GM21381 (cell line): ENCODE results near the gene SPTBN1.

Source experiments
- ATAC-seq: cut with Tn5 transposase; IDR thresholded peaks from one replicate; pipeline ENCODE4 v1.9.1; 2021; ENCODE audit warnings: mild to moderate bottlenecking, moderate library complexity; ENCODE audit not compliant: unreplicated experiment

Gene SPTBN1

DNA sequence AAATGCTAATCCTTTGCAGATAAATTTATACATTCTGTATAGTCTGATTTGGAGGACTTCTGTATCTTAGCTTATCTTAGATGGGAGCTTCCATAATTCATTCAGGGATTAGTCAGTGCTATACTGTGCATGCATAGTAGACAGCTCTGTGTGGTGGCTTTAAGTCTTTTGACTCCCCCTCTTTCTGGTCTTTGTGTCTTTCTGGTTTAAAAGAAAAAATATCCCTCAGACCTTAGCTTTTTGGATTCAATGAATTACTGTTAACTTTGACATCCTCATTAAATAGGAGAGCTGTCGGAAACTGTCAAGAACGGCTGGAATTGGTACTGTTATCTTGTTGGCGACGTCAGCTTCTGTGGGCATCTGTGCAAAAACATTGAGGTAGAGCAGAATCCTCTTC, 130.4 kb downstream of the SPTBN1 start:
- no peak for ATAC-seq

- ATAC-seq = no peak
These were observed 131.3 kb downstream of the SPTBN1 start for GRCh38 chr2:54587171-54588016.

- ATAC-seq = no peak
These were observed 132.2 kb downstream of the SPTBN1 start for GRCh38 chr2:54588244-54588899.

- ATAC-seq = no peak
These were observed 132.9 kb downstream of the SPTBN1 start for GRCh38 chr2:54589038-54589339.

- no peak for ATAC-seq
These were observed 133.5 kb downstream of the SPTBN1 start for GRCh38 chr2:54589340-54590215.

DNA sequence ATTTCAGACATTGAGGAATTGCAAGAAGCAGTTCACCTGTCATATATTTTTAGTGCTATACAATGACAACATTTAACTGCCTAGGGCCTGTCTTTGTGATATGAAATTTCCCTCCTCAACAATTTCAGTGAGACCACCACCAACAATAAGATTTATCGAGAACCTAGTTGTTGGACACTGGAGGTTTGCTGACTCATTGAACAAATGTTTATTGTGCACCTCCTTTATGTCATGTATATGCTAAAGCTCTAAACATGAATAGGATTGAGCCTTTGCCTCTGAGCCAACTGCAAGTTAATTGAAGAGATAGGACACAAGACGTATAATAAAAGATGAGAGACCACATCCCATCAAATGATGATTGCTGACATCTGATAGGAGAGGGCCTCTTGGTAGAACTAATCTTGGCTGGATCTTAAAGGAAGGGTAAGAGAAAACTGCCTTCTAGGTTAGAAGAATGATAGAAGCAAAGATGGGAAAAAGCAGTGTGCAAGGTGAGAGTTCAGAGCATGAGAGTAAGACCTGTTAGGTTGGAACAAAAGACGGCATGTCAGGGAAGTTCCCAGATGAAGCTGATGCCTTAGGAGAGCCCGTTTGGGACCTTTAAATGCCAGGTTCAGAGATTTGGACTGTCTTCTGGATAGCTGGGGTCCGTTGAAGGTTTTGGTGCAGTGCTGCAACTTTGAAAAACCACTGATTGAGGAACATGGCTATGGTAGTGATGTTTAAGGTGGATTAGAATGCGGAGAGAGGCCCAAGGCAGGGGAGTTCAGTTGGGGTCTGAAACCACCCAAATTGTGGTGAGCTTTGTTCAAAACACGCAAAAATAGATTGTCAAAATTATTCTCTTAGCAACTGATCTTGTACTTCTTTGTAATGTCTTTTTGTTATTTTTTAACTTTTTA, 134.3 kb downstream of the SPTBN1 start:
- ATAC-seq = no peak

DNA sequence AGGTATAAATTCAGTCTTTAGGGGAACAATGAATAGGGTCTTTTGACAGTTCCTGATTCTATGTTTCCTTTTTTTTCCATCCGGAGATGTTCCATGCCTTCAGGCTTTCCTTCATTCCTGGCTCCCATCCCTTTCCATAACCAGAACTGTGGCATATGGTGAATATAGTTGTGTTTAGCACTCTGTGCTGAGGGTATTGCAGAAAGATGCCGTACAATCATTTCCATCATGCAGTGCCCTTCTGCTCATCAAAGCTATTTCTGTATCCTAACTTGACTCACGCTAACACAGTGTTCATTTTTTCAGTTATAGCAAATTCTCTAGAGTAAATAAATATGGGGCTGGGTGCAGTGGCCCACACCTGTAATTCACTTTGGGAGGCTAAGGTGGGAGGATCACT, 135.4 kb downstream of the SPTBN1 start:
- no peak for ATAC-seq

- no peak for ATAC-seq
These were observed 137.1 kb downstream of the SPTBN1 start for GRCh38 chr2:54593249-54593648.

DNA sequence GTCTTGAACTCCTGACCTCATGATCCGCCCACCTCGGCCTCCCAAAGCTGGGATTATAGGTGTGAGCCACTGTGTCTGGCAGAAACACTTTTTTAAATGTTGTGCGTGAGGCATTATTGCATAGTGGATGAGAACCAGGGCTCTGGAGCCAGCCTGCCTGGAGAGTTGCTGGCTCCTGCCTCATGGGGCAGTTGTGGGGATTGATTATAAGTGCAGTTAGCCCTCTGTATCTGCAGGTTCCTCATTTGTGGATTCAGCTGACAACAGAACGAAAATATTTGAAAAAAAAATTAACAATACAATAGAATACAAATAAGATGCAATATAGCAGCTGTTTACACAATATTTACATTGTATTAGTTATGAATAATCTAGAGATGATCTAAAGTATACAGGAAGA, 137.9 kb downstream of the SPTBN1 start:
- ATAC-seq = no peak

GRCh38 chr2:54595161-54595803, 139.2 kb downstream of the SPTBN1 start:
- ATAC-seq = no peak

- ATAC-seq = no peak
These were observed 140.1 kb downstream of the SPTBN1 start for GRCh38 chr2:54595999-54596902.

- no peak for ATAC-seq
These were observed 141.2 kb downstream of the SPTBN1 start for GRCh38 chr2:54597153-54597848.

DNA sequence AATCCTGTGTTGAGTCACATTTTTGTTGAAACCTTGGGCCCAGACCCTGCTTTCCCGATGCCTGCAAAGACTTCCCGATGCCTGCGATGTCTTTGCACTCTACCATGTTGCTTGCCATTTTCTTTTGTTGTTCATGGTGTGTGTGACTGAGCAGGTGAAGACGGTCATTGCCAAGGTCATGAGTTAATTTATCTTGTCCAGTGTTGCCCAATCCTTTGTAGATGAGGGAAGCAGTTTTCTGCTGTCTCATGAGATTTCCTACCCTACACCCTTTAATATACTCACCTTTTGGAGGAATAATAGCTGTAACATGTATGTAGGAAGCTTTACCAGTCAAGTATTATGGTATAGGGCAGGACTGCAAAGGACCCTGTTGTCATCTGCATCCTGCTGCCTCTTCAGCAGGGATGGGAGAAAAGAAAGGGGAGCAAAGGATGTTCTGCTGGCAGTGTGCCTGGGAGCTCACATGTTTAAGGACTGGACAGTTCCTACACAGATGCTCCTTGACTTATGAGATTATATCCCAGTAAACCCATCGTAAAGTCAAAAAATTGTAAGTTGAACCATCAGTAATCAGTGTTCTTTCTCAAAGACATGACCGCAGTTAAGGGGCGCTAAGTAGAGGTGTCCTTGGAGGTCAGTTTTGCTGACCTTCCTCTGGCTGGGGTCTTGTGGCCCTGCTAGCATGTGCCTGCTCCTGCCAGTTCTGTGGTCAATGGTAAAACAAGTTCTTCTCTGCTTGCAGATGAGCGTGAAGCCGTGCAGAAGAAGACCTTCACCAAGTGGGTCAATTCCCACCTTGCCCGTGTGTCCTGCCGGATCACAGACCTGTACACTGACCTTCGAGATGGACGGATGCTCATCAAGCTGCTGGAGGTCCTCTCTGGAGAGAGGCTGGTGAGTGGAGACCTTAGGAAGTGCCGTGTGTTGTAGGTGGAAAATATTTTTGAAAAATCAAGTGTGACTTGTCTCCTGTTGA, 142.5 kb downstream of the SPTBN1 start:
- ATAC-seq = no peak

GRCh38 chr2:54599326-54599710, 143.2 kb downstream of the SPTBN1 start:
- ATAC-seq = no peak

DNA sequence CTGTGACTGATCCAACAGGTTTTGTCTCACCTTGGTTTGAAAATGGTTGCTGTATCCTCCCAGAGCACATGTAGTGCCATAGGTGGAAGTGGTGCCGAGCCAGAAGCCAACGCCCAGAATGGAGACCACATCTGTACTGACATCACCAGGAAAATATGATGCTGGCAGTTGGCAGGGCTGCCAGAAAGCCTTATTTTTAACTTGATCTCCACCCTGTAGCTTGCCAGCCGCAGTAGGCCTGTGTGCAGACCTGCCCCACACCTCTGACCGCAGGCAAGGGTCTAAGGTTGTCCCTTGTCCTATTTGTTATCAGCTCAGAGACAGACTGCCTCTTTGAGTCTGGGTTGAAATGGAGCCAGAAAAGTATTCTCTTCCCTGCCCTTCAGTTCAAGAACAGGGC, 143.8 kb downstream of the SPTBN1 start:
- ATAC-seq = no peak

GRCh38 chr2:54601339-54601738, 145.2 kb downstream of the SPTBN1 start:
- no peak for ATAC-seq

GRCh38 chr2:54602736-54603322, 146.7 kb downstream of the SPTBN1 start:
- ATAC-seq = no peak
